Left ventricle myocardium superior (tissue), 1 donor: ENCODE measurements around the gene THAP5. TPM values are rescaled to one million over a fixed set of nuclear protein-coding genes. Genes with fewer than 3 reads are reported as not detected.
A peak's percentile ranks its signal among the peaks of the same experiment; 100 is the strongest.
"Not testable (repeated sequence)": the region's sequence is repeated elsewhere in the genome, so short reads cannot be mapped to it uniquely, and the experiment has no call there.

ENCODE experiments used
- ATAC-seq: fragments of 200-7000 bp; cut with Tn5 transposase; one replicate; pipeline ENCODE4 v1.9.1; 2020; ENCODE audit warnings: mild to moderate bottlenecking, moderate library complexity
- DNase-seq: peaks from one replicate; pipeline ENCODE4 v3.0.0-alpha.2; 2020
- intact Hi-C: fragments of 100-400 bp; cut with micrococcal nuclease; formaldehyde crosslinking; loops from one replicate; pipeline ENCODE4 v1.11.0; 2022
- total RNA-seq: library from RNA; stranded (reverse); fragmentation: NEBNext Ultra II Directional; extraction: Animal tissue kit (Norgen Biotek cat#: 25700); gene quantifications from one replicate; pipeline ENCODE4 v1.2.1, GENCODE V29; 2021
- donor health status: DM: no; HTN: yes; CAD: no; lungs with severe emphysema.

The THAP5 gene
- total RNA-seq, 1 donor from 2014 or later: 25.7 TPM

DNA sequence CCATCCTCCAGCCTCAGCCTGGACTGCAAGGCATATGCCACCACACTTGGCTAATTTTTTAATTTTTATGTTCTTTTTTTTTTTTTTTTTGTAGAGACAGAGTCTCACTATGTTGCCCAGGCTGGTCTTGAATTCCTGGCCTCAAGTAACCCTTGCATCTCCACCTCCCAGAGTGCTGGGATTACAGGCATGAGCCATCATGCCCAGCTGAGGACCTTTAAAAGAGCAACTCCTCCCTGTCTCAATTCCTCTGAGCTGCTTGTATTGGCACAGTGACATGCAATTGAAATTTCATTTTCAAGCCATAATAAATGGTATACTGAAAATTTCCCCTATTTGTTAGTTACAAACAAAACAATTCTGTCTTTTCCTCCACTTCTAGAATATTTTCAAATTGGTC lies 19.7 kb upstream of the THAP5 start:
- intact Hi-C loops: no loop called here
- DNase-seq (no peak), ATAC-seq (no peak)

- DNase-seq (no peak), ATAC-seq (no peak)
- intact Hi-C loops: no loop called here
Observed at GRCh38 chr7:108586274-108586710, 16.8 kb upstream of the THAP5 start.

- DNase-seq (no peak), ATAC-seq (peak; percentile 91)
- intact Hi-C loops: no loop called here
Observed at GRCh38 chr7:108585843-108586242, 16.3 kb upstream of the THAP5 start.

DNA sequence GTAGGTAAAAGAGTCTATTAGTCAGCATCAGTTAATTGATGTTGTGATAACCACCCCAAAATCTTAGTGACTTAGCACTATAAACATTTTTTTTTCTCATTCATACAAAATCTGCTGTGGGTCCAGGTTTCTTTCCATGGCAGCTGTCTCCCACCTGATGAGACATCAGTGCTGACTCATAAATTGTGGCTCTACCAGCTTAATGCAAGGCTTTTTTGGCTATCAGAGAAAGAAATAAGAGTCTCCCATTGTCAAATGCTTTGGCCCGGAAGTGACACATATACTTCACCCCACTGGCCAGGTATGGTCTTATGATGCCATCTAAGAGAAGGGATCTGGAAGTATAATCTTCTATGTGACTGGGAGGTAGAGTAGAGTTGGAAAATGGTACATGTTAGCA lies 14.7 kb upstream of the THAP5 start:
- intact Hi-C loops: no loop called here
- no peak for DNase-seq
- ATAC-seq: no peak

GRCh38 chr7:108581655-108582491 lies 12.4 kb upstream of the THAP5 start:
- DNase-seq (no peak), ATAC-seq (peak; percentile 45)
- intact Hi-C loops: no loop called here

DNA sequence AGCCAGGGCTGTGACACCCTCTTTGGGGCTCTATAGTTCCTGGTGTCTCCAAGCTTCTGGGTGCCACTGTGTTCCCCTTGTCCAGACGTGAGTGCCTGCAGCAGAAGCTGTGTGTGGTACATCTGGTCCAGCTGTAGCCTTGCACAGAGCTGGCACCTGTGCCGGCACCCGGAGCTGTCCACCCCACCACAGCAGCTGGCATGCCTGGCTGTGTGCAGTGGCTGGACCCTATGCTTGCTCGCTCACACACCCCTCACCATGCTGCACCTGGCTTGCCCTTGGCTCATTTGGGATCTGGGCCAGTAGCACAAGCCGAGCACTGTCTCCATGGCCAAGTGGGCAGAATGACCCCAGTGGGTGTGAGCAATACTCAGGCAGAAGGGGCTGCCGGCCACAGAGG lies 10.8 kb upstream of the THAP5 start:
- ATAC-seq: no peak
- no peak for DNase-seq
- intact Hi-C loops: no loop called here

DNA sequence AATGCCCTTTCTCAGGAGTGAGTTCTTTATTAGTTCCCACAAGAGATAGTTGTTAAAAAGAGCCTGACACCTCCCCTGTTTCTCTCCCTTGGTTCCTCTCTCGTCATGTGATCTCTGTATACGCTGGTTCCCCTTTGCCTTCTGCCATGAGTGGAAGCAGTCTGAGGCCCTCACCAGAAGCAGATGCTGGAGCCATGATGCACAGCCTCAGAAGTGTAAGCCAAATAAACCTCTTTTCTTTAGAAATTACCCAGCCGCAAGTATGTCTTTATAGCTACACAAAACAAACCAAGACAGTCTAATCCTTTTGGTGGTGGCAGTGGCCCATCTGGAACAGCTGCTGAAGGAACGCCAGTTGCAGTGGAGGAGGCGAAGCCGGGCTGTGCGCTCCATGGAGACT lies 9.4 kb upstream of the THAP5 start:
- DNase-seq (no peak), ATAC-seq (no peak)
- intact Hi-C loops: no loop called here

DNA sequence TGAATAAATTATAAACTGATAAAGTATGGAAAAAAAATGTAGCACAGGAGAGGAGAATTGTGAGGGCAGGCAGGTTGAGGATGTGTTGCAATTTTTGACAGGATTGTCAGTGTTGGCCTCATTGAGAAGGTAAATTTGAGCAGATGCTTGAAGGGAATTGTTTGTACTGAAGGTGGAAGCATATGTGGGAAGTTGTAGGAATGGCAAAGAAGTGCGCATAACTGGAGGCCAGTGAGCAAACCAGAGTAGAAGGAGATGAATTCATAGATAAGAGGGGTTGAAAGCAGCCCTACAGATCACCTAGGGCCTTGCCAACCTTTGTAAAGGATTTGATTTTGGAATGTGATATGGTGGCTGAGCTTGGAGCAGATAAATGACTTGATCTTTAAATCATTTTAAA lies 6.6 kb upstream of the THAP5 start:
- ATAC-seq (no peak), DNase-seq (no peak)
- intact Hi-C loops: no loop called here

- intact Hi-C loops: no loop called here
- DNase-seq (no peak), ATAC-seq (no peak)
Observed at GRCh38 chr7:108575156-108575555, 5.7 kb upstream of the THAP5 start.

DNA sequence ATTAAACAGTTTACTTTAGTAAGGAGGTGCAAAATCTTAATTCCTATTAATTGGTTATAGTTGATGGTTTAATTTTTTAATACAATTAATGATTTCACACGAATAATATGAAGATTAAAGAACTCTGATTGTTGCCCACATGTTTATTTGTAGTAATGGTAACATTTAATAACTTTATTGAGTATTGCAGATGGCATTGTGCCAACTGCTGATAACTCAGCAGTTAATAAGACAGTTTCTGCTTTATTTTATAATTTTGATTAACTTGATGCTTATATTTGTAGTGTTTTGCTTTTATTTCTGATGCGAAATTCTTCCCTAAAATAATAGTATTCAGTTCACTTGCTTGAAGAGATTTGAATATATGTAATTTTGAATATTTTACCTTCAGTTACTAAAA lies 3.0 kb upstream of the THAP5 start:
- intact Hi-C loops: no loop called here
- no peak for DNase-seq
- ATAC-seq: no peak

GRCh38 chr7:108570146-108570755 lies 745 bp upstream of the THAP5 start:
- DNase-seq (peak; percentile 39), ATAC-seq (peak; percentile 46)
- intact Hi-C loops: no loop called here

DNA sequence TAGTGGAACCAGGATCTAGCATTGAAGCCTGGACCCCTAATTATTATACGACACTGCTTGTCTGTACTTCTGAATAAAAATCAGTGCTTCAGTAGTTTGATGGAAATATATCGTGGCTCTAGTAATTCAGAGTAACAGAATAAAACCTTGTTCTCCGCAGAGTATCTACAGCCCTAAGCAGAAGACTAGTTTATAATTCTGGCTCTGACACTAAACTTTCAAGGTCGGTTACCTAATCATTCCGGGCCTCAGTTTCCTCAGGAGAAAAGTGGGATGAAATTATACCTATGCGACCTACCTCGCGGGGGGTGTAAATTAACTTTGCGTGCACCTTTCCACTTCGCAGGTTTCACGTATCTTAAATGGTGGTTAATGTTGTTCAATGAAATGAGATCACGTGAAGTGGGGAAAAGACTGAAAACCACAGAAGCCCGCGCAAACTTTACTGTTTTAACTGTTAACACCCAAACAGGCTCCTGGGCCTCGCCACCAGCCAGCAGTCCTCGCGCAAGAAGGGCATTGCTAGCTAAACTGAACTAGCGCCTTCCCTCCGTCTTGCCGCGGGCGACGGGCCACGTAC lies 615 bp downstream of the THAP5 start:
- intact Hi-C loops: no loop called here
- no peak for ATAC-seq
- DNase-seq: no peak

DNA sequence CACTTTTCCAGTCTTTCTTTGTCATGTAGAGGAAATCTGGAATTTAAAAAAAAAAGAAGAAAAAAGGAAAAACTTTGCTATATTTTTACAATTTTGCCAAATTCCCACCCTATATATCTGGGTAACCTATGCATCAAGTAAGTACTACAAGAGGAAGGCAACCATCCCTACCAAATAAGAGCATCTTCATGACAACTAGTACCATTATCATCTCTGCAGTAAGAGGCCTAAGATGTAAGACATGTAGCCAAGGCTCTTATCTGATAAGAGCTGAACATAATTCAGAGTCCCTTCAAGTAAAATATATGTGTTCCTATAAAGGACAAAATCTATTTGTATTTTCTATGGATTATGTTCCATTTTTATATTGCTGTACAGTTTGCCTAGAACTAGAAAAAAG lies 3.5 kb downstream of the THAP5 start:
- ATAC-seq (no peak), DNase-seq (no peak)
- intact Hi-C loops: no loop called here

- DNase-seq: no peak
- intact Hi-C loops: no loop called here
- ATAC-seq: peak; percentile 65
Observed at GRCh38 chr7:108561047-108561619, 8.4 kb downstream of the THAP5 start.

- intact Hi-C loops: no loop called here
- DNase-seq (no peak), ATAC-seq (no peak)
Observed at GRCh38 chr7:108559253-108559652, 10.3 kb downstream of the THAP5 start.

DNA sequence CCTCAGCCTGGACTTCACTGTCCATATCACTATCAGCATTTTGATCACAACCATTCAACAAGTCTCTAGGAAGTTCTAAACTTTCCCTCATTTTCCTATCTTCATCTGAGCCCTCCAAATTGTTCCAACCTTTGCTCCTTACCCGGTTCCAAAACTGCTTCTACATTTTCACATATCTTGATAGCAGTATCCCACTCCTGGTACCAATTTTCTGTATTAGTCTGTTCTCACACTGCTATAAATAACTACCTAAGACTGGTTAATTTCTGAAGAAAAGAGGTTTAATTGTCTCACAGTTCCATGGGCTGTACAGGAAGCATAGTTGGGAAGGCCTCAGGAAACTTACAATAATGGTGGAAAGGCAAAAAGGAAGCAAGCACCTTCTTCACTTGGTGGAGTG lies 11.9 kb downstream of the THAP5 start:
- DNase-seq (no peak), ATAC-seq (no peak)
- intact Hi-C loops: no loop called here

DNA sequence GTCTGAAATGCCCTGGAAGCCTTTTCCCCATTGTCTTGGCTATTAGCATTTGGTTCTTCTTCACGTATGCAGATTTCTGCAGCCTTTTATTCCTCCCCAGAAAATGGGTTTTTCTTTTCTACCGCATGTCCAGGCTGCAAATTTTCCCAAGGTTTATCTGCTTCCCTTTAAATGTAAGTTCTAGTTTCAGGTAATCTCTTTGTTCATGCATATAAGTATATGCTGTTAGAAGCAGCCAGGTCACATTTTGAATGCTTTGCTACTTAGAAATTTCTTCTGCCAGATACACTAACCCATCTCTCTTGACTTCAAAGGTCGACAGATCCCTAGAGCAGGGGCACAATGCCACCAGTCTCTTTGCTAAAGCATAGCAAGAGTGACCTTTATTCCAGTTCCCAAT lies 12.3 kb downstream of the THAP5 start:
- no peak for ATAC-seq
- no peak for DNase-seq
- intact Hi-C loops: no loop called here

- intact Hi-C loops, DNase-seq, ATAC-seq: not testable (repeated sequence)
Observed at GRCh38 chr7:108556665-108557064, 12.8 kb downstream of the THAP5 start.

DNA sequence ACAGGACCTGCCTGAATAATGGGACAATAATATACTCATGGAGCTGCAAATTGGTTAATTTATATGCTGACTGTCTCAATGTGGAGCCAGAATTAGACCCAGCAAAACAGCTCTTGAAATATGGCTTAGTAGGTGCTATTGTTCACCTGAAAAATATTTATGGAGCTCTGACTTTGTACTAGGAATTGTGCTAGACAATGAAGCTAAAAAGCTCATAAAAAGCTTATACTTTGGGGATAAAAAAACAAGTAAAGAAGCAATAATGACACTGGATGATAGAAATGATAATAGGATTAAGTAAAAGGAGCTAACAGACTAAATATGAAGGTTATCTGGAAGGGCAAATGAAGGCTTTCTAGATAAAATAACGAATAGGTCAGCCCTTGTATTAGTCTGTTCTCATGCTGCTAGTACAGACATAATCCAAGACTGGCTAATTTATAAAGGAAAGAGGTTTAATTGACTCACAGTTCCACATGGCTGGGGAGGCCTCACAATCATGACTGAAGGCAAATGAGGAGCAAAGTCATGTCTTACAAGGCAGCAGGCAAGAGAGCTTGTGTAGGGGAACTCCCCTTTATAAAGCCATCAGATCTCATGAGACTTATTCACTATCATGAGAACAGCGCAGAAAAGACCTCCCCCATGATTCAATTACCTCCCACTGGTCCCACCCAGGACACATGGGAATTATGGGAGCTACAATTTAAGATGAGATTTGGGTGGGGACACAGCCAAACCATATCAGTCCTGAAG lies 21.2 kb downstream of the THAP5 start:
- ATAC-seq, DNase-seq, intact Hi-C loops: not testable (repeated sequence)

GRCh38 chr7:108541478-108541877 lies 28.0 kb downstream of the THAP5 start:
- no peak for ATAC-seq
- no peak for DNase-seq
- intact Hi-C loops: no loop called here
